NCI-H510A (cell line): ENCODE measurements around the gene STAP2.
A peak's percentile ranks its signal among the peaks of the same experiment; 100 is the strongest.

Experiments
- DNase-seq: peaks from one replicate; lab custom pipeline; 2025; lab: John Stamatoyannopoulos, UW

The STAP2 gene

GRCh38 chr19:4370418-4371041, 31.9 kb upstream of the STAP2 start:
- DNase-seq, result no peak

GRCh38 chr19:4369888-4370260, 31.2 kb upstream of the STAP2 start:
- peak; percentile 48 for DNase-seq

GRCh38 chr19:4369109-4369887, 30.7 kb upstream of the STAP2 start:
- DNase-seq, result peak; percentile 67

- no peak for DNase-seq
Observed at GRCh38 chr19:4368128-4368820, 29.6 kb upstream of the STAP2 start.

- DNase-seq, result no peak
Observed at GRCh38 chr19:4367781-4368127, 29.1 kb upstream of the STAP2 start.

- no peak for DNase-seq
Observed at GRCh38 chr19:4367336-4367723, 28.7 kb upstream of the STAP2 start.

GRCh38 chr19:4366666-4367335, 28.2 kb upstream of the STAP2 start:
- DNase-seq, result no peak

GRCh38 chr19:4365791-4366665, 27.4 kb upstream of the STAP2 start:
- DNase-seq, result no peak

GRCh38 chr19:4365341-4365740, 26.7 kb upstream of the STAP2 start:
- DNase-seq, result no peak

- no peak for DNase-seq
Observed at GRCh38 chr19:4363571-4364304, 25.1 kb upstream of the STAP2 start.

- peak; percentile 30 for DNase-seq
Observed at GRCh38 chr19:4362831-4363545, 24.4 kb upstream of the STAP2 start.

GRCh38 chr19:4362101-4362828, 23.6 kb upstream of the STAP2 start:
- no peak for DNase-seq

GRCh38 chr19:4361152-4362046, 22.8 kb upstream of the STAP2 start:
- DNase-seq, result no peak

- DNase-seq, result no peak
Observed at GRCh38 chr19:4360641-4361151, 22.1 kb upstream of the STAP2 start.

- DNase-seq, result no peak
Observed at GRCh38 chr19:4360081-4360569, 21.5 kb upstream of the STAP2 start.

GRCh38 chr19:4359627-4360000, 21.0 kb upstream of the STAP2 start:
- no peak for DNase-seq

- DNase-seq, result no peak
Observed at GRCh38 chr19:4358709-4359626, 20.3 kb upstream of the STAP2 start.
